ENCODE measurements around the gene GFPT2.

DNA sequence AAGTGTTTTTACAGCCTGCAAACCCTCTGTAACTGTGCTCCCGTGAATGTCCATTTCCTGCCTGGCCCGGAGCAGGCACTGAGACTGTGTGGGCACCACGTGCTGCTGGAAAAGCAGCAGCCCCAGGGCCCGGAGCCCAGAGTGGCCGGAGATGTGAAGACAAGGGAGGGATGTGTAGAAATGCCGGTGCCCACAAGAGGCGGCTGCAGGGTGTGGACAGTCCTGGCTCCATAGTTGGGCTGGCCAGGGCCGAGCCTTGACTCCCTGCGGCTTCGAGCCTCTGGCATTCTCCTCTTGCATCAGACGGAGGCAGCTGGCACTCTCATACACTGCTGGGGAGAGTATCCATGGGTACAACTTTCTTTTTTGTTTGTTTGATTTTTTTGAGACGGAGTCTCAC, 13.2 kb upstream of the GFPT2 start:
- TF ChIP-seq, protein P1, sequence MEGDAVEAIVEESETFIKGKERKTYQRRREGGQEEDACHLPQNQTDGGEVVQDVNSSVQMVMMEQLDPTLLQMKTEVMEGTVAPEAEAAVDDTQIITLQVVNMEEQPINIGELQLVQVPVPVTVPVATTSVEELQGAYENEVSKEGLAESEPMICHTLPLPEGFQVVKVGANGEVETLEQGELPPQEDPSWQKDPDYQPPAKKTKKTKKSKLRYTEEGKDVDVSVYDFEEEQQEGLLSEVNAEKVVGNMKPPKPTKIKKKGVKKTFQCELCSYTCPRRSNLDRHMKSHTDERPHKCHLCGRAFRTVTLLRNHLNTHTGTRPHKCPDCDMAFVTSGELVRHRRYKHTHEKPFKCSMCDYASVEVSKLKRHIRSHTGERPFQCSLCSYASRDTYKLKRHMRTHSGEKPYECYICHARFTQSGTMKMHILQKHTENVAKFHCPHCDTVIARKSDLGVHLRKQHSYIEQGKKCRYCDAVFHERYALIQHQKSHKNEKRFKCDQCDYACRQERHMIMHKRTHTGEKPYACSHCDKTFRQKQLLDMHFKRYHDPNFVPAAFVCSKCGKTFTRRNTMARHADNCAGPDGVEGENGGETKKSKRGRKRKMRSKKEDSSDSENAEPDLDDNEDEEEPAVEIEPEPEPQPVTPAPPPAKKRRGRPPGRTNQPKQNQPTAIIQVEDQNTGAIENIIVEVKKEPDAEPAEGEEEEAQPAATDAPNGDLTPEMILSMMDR (IDR thresholded peaks at IDR 0.05) = no peak
- TF ChIP-seq POLR2A (IDR thresholded peaks at IDR 0.05) = no peak
- TF ChIP-seq POLR2AphosphoS5 (IDR thresholded peaks at IDR 0.05) = no peak

Measured in sigmoid colon (tissue), 4 donors.